Neural progenitor cell (in vitro differentiated cells): Measurements from ENCODE around the gene PCSK9.

ENCODE experiments used
- EZH2phosphoT487 ChIP-seq: fragments of 200-600 bp; sonication (generic); IDR thresholded peaks from 2 replicates; pipeline ENCODE4 v1.6.1; 2017; ENCODE audit warnings: antibody characterized with exemption
- TF ChIP-seq, protein P1 (sequence below): fragments of 200-600 bp; sonication (generic); IDR thresholded peaks from 2 replicates; pipeline ENCODE4 v1.5.1; 2017; ENCODE audit warnings: antibody characterized with exemption, mild to moderate bottlenecking

DNA sequence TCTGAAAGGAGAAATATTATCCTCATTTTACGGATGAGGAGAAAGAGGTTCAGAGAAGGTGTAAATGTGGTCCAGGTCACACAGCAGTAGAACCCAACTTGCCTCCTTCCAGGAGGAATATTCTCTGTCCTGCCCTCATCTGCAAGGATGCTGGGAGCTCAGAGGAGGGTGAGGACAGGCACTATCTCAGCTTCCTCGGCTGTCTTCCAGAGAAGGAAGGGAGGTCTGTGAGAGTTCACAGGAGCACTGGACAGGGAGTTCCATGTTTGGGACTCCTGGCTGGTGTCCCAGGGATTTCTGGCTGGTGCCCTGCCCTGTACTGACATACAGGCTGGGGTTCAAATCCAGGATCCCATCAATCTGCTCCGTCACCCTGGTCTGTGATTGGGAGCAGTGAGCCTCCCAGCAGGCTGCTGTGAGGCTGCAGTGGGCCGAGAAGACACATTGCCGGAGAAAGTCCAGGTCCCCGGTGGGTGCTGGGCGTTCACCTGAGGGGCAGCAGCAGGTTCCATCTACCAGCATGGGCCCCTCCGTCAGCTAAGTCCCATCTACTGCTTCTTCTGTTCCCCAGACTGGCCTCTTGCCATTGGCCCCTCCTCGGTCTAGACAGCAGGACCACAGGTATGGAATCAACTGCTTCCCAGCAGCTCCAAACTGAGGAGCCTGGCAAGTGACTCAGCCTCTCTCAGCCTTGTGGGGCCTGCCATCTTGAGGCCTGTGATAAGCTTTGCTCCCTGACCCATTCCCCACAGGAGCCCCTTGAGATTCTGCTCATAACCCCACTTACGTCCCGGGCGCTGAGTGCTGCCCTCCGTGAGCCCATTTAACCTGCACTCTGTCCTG lies 49.2 kb upstream of the PCSK9 start:
- TF ChIP-seq EZH2phosphoT487 = no peak
- TF ChIP-seq, protein P1, sequence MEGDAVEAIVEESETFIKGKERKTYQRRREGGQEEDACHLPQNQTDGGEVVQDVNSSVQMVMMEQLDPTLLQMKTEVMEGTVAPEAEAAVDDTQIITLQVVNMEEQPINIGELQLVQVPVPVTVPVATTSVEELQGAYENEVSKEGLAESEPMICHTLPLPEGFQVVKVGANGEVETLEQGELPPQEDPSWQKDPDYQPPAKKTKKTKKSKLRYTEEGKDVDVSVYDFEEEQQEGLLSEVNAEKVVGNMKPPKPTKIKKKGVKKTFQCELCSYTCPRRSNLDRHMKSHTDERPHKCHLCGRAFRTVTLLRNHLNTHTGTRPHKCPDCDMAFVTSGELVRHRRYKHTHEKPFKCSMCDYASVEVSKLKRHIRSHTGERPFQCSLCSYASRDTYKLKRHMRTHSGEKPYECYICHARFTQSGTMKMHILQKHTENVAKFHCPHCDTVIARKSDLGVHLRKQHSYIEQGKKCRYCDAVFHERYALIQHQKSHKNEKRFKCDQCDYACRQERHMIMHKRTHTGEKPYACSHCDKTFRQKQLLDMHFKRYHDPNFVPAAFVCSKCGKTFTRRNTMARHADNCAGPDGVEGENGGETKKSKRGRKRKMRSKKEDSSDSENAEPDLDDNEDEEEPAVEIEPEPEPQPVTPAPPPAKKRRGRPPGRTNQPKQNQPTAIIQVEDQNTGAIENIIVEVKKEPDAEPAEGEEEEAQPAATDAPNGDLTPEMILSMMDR = no peak
